Transverse colon (tissue), 4 donors: Measurements from ENCODE around the gene CTCF. TPM values are rescaled to one million over a fixed set of nuclear protein-coding genes. Genes with fewer than 3 reads are reported as not detected.

ENCODE experiments used
- DNase-seq: peaks from one replicate; pipeline ENCODE4 v3.0.0-alpha.2; 2019
- H3K27ac ChIP-seq, 4 donors: fragments of 200-600 bp; sonication (generic); 2 replicates each; pipeline ENCODE4 v1.5.1; 2016 to 2018; ENCODE audit warnings: inconsistent platforms in 4 of 4
- H3K27me3 ChIP-seq: fragments of 200-600 bp; sonication (generic); 2 replicates; pipeline ENCODE4 v1.5.1; 2017; ENCODE audit warnings: inconsistent platforms
- H3K36me3 ChIP-seq, 4 donors: fragments of 200-600 bp; sonication (generic); 2 replicates each; pipeline ENCODE4 v1.5.1; 2017 to 2019; ENCODE audit warnings: inconsistent platforms in 4 of 4
- H3K4me1 ChIP-seq, 4 donors: fragments of 200-600 bp; sonication (generic); 2 replicates each; pipeline ENCODE4 v1.5.1; 2017 to 2020; ENCODE audit warnings: inconsistent platforms in 4 of 4
- H3K4me3 ChIP-seq, 4 donors: fragments of 200-600 bp; sonication (generic); 1 replicate in 1 of 4; 2 replicates in 3 of 4; pipeline versions ENCODE4 v1.5.1 to v1.6.1; 2017 to 2019; ENCODE audit warnings: inconsistent platforms in 4 of 4
- H3K9me3 ChIP-seq, 2 donors: fragments of 200-600 bp; sonication (generic); 2 replicates each; pipeline ENCODE4 v1.5.1; 2017 to 2019; ENCODE audit warnings: inconsistent platforms in 2 of 2
- EP300 ChIP-seq: sonication (generic); formaldehyde crosslinking; IDR thresholded peaks from one replicate; pipeline ENCODE4 v1.6.1; 2017; ENCODE audit warnings: antibody characterized with exemption, low read depth
- POLR2A ChIP-seq: fragments of 450-650 bp; IDR thresholded peaks from one replicate; pipeline ENCODE4 v1.6.1; 2016; ENCODE audit warnings: antibody characterized with exemption, mild to moderate bottlenecking, moderate library complexity
- POLR2AphosphoS5 ChIP-seq, 3 donors: sonication (generic); formaldehyde crosslinking; IDR thresholded peaks; one replicate each; pipeline ENCODE4 v1.6.1; 2016; ENCODE audit warnings: antibody characterized with exemption in 3 of 3
- WGBS, 2 donors: methylation state at CpG; one replicate each; pipeline ENCODE4 v1.1.5; 2018; ENCODE audit warnings: low coverage in 1 of 2; 5-methylcytosine and 5-hydroxymethylcytosine counted together
- in situ Hi-C, 4 donors: fragments of 200-750 bp; cut with MboI; loops; one replicate each; pipeline versions ENCODE4 v1.15.0 to v1.15.1; 2017; ENCODE audit warnings: low sequenced_read_pairs in 3 of 4, low pct_ligation_motif_present in 1 of 4, low pct_unique_long_range_greater_than_20kb in 1 of 4
- intact Hi-C: fragments of 100-400 bp; cut with DNase I; formaldehyde crosslinking; loops from one replicate; pipeline ENCODE4 v1.15.1; 2023; ENCODE audit warnings: low total_unique reads
- total RNA-seq, 4 donors: library from RNA; depleted of rRNA; stranded (reverse); fragments of >200 nt; gene quantifications; one replicate each; pipeline ENCODE4 v1.1.0, GENCODE V29; 2016
- TF ChIP-seq, protein P1 (sequence below), 5 experiments: fragments of 200-600 bp in 3 of 5; fragments of 450-650 bp in 2 of 5; sonication (generic) in 3 of 5; IDR thresholded peaks; 1 replicate in 2 of 5; 2 replicates in 3 of 5; pipeline ENCODE4 v1.5.1; 2016 to 2017; ENCODE audit warnings: antibody characterized with exemption in 5 of 5, inconsistent platforms in 3 of 5, mild to moderate bottlenecking in 2 of 5, moderate library complexity in 1 of 5

The CTCF gene
- total RNA-seq, 4 donors from 2014 or later: 40.0 to 46.8 (median 41.9) TPM

DNA sequence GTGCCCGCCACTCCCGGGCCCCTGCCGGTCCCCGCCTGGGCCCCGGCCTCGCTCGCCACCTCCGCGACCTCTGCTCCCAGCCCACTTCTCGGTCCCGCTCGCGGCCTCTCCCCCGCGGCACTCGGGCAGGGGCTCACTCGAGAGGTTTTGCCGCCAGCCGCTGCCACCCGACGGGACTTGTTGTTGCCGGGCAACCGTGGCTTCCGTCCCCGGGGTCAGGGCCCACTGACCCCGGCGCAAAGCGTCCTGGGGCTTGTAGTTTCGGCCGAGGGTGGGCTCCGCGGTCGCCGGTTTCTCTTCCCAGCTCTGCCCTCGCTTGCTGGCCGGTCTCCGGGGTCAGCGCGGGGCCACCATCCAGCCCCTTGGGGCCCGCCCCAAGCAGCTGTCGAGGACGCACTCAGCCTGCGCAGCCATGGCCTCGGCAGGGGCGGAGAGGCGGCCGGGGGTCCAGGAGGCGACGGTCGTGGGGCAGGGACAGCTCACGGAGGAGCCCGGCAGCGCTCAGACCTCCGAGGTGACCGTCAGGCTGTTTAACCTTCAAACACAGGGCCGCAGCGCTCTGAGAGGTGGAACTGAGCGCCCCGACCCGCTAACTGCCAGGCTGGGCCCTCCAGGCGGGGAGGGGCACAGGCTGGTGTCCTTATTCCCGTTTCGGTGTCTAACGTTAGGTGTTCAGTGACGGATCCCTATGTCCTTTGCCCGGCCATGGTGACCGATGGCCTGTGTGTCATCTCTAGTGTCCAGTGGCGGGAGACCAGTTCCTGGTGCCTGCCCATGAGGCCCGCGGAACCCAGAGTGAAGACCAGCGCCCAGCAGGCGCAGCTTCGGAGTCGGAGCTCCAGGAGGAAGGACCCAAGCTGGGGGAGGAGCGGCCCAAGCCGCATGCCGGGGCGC, 104.5 kb downstream of the CTCF start, which contains the start of the genes C16orf86 and ENKD1:
Gene C16orf86, plus strand, starts transcription at position 256 of the 894 bp plus-strand sequence. Its CDS starts 157 bp downstream, at position 413.
Gene ENKD1, minus strand, starts transcription at position 192 of the 894 bp plus-strand sequence. CDS start 308 bp downstream, outside the sequence.
- peak; percentile 88 for DNase-seq
- no peaks in the 10 kb centered on the region for H3K36me3 ChIP-seq
- no peaks in the 10 kb centered on the region for H3K9me3 ChIP-seq
- H3K27ac ChIP-seq: peak within 1 kb of the TSS; percentile 86 to 95 (median 88)
- WGBS, 2 donors: 18% methylated on average over 45 of the region's 78 CpGs; no CpG with 5 or more reads in 1 of the 2 donors
- in situ Hi-C loops: loop anchor here in 3 of 4 donors (10.0 to 25.0 kb wide), 2 partner anchors 105 to 142 kb away; partner anchors contain the start of genes CTCF (in 2 of the 3) and RIPOR1 (in 1 of the 3)
- TF ChIP-seq, protein P1, sequence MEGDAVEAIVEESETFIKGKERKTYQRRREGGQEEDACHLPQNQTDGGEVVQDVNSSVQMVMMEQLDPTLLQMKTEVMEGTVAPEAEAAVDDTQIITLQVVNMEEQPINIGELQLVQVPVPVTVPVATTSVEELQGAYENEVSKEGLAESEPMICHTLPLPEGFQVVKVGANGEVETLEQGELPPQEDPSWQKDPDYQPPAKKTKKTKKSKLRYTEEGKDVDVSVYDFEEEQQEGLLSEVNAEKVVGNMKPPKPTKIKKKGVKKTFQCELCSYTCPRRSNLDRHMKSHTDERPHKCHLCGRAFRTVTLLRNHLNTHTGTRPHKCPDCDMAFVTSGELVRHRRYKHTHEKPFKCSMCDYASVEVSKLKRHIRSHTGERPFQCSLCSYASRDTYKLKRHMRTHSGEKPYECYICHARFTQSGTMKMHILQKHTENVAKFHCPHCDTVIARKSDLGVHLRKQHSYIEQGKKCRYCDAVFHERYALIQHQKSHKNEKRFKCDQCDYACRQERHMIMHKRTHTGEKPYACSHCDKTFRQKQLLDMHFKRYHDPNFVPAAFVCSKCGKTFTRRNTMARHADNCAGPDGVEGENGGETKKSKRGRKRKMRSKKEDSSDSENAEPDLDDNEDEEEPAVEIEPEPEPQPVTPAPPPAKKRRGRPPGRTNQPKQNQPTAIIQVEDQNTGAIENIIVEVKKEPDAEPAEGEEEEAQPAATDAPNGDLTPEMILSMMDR (IDR thresholded peaks at IDR 0.05): no peak
- TF ChIP-seq POLR2AphosphoS5 (IDR thresholded peaks at IDR 0.05): peak; percentile 13 to 39 (median 23)
- H3K4me3 ChIP-seq: peak within 1 kb of the TSS; percentile 77 to 95 (median 86)
- no peaks in the 10 kb centered on the region for H3K27me3 ChIP-seq
- H3K4me1 ChIP-seq: peaks cover 18 to 29% (median 24%) of the 10 kb centered on the region in 4 donors
- intact Hi-C loops: loop anchor here (2.0 to 5.0 kb wide), 2 partner anchors 104 to 145 kb away; partner anchors contain the start of gene CTCF

DNA sequence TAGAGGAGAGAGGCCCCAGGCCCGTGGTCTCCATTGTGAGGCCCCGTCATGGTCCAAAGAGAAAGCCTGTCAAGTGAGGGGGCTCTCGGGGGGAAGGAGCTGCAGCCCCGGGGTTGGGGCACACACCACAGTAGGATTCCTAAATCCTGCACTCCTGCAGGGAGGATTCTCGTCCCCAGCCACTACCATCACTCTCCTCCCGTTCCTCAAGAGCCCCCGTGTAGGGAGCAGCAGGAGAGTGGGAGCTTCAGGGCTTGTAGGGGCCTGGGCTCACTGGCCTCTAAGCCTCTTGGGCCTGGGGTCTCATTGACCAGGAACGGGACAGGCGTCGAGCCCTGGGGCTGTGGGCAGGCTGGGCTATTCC, 105.1 kb downstream of the CTCF start:
- TF ChIP-seq EP300 (no peak), POLR2AphosphoS5 (IDR thresholded peaks at IDR 0.05) (no peak), POLR2A (no peak)
- TF ChIP-seq, protein P1 (IDR thresholded peaks at IDR 0.05): no peak
- Histone ChIP-seq H3K27ac (peak overlapping the region; percentile 86 to 95 (median 88)), H3K36me3 (no peaks in the 10 kb centered on the region), H3K4me1 (peaks cover 18 to 28% (median 25%) of the 10 kb centered on the region in 4 donors), H3K9me3 (no peaks in the 10 kb centered on the region), H3K4me3 (peak overlapping the region in 3 of 4 donors; percentile 77 to 91 (median 82)), H3K27me3 (no peaks in the 10 kb centered on the region)
- DNase-seq: no peak
- intact Hi-C loops (loop anchor here (2.0 to 5.0 kb wide), 2 partner anchors 105 to 145 kb away; partner anchors contain the start of gene CTCF), in situ Hi-C loops (loop anchor here in 3 of 4 donors (10.0 to 25.0 kb wide), 2 partner anchors 105 to 143 kb away; partner anchors contain the start of genes CTCF (in 2 of the 3) and RIPOR1 (in 1 of the 3))
- WGBS, 2 donors: 58% methylated on average over 10 of the region's 10 CpGs; no CpG with 5 or more reads in 1 of the 2 donors

DNA sequence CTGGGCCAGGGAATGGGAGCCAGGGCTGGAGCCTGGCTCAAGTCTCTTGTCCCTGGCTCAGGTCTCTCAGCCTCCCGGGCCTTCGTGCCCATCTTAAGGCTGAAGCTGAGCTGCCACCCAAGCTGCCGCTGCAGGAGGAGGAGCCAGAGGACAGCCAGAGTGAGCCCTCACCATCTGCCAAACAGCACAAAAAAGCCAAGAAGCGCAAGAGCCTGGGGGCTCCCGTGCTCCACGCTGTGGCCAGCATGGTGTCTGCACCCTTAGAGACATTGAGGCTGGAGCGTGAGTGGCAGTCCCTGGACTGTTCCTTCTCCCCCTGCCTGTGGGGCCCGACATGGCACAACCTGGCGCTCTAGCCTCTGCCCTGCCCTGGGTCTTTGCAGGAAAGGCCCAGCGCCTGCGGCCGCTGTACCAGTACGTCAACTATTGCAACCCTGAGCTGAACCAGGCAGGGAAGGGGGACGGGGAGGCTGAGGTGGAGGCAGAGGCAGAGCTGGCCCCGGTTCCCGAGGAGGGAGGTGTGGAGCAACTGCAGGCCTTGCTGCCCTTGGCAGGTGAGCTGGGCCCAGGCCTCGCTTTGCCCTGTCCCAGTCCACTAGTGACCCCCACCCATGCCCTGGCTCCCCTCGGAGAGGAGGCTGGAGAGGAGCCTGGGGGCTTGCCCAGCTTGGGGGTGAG, 105.6 kb downstream of the CTCF start:
- TF ChIP-seq EP300: no peak
- TF ChIP-seq POLR2AphosphoS5 (IDR thresholded peaks at IDR 0.05): peak in 2 of 3 donors; percentile 32 to 61
- TF ChIP-seq POLR2A: no peak
- TF ChIP-seq, protein P1 (IDR thresholded peaks at IDR 0.05): peak; percentile 75 to 96 (median 85)
- intact Hi-C loops: loop anchor here (2.0 to 5.0 kb wide), 2 partner anchors 105 to 146 kb away; partner anchors contain the start of gene CTCF
- Histone ChIP-seq H3K9me3 (no peaks in the 10 kb centered on the region), H3K27ac (peak overlapping the region; percentile 86 to 95 (median 88)), H3K4me1 (peaks cover 19 to 33% (median 28%) of the 10 kb centered on the region in 4 donors), H3K27me3 (no peaks in the 10 kb centered on the region), H3K4me3 (peak overlapping the region in 2 of 4 donors; percentile 82 to 91), H3K36me3 (no peaks in the 10 kb centered on the region)
- in situ Hi-C loops: loop anchor here in 3 of 4 donors (10.0 to 25.0 kb wide), 2 partner anchors 106 to 143 kb away; partner anchors contain the start of genes CTCF (in 2 of the 3) and RIPOR1 (in 1 of the 3)
- WGBS, 2 donors: 32% methylated on average over 10 of the region's 18 CpGs; no CpG with 5 or more reads in 1 of the 2 donors
- peak; percentile 87 for DNase-seq
